Kidney epithelial cell (primary cell): ENCODE results near the gene APOL4. TPM values are rescaled to one million over a fixed set of nuclear protein-coding genes. Genes with fewer than 3 reads are reported as not detected.

ENCODE experiments used
- DNase-seq: peaks from one replicate; pipeline ENCODE4 v3.0.0-alpha.2; 2010; ENCODE audit warnings: low read depth
- H3K27me3 ChIP-seq: 2 replicates; pipeline ENCODE4 v1.6.0; 2011; ENCODE audit warnings: low read length; ENCODE audit not compliant: control insufficient read depth, insufficient read depth
- H3K36me3 ChIP-seq: 2 replicates; pipeline ENCODE4 v1.5.1; 2011; ENCODE audit warnings: low read length; ENCODE audit not compliant: control insufficient read depth, insufficient read depth
- H3K4me3 ChIP-seq: 2 replicates; pipeline ENCODE4 v1.5.1; 2011; ENCODE audit warnings: low read depth, mild to moderate bottlenecking, control low read depth, low read length
- CTCF ChIP-seq: IDR thresholded peaks from 2 replicates; pipeline ENCODE4 v1.5.1; 2011; ENCODE audit warnings: mild to moderate bottlenecking, moderate library complexity, low read length, control low read depth, inconsistent platforms; ENCODE audit not compliant: insufficient read depth, poor library complexity, severe bottlenecking
- total RNA-seq: library from RNA; depleted of rRNA; stranded (reverse); fragments of >200 nt; gene quantifications from 2 replicates; pipeline ENCODE4 v1.2.3, GENCODE V29; 2015

APOL4 gene
- total RNA-seq, 1 donor from 2014 or later: not detected

- no peaks in the 10 kb centered on the region for H3K27me3 ChIP-seq
- no peak for DNase-seq
- TF ChIP-seq CTCF: no peak
Measured at GRCh38 chr22:36227396-36227795, 25.8 kb upstream of the APOL4 start.

DNA sequence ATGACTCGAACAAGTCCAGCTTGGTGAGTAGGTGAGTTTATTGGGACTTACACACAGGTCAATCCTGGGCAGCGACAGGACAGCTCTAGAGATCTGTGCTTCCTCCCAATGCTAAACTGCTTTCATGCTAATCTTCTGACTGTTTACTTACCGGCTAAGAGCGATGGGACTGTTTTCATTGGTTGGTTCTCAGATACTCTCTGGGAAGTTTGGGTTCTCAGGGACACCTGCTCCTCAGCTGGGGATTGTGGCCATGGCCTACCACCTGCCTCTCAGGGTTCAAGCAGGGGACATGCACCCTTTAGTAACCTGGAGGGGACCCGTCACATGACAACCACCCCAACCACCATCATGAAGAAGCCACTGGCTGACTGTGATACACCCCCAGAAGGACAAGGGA, 24.6 kb upstream of the APOL4 start:
- DNase-seq: no peak
- no peak for TF ChIP-seq CTCF

More at GRCh38 chr22:36227396-36227795, 25.8 kb upstream of the APOL4 start:
- no peaks in the 10 kb centered on the region for H3K36me3 ChIP-seq
- H3K4me3 ChIP-seq: no peak overlapping the region

GRCh38 chr22:36225333-36225922, 23.8 kb upstream of the APOL4 start:
- DNase-seq: no peak
- H3K4me3 ChIP-seq: no peak overlapping the region
- H3K27me3 ChIP-seq: peaks cover 2% of the 10 kb centered on the region
- no peak for TF ChIP-seq CTCF
- H3K36me3 ChIP-seq: no peaks in the 10 kb centered on the region

More for the DNA sequence above, 24.6 kb upstream of the APOL4 start:
- Histone ChIP-seq H3K4me3 (no peak overlapping the region), H3K36me3 (no peaks in the 10 kb centered on the region), H3K27me3 (no peaks in the 10 kb centered on the region)

GRCh38 chr22:36224245-36224644, 22.6 kb upstream of the APOL4 start:
- no peak for DNase-seq
- H3K4me3 ChIP-seq: no peak overlapping the region
- no peak for TF ChIP-seq CTCF
- H3K27me3 ChIP-seq: peaks cover 5% of the 10 kb centered on the region
- no peaks in the 10 kb centered on the region for H3K36me3 ChIP-seq

- Histone ChIP-seq H3K36me3 (no peaks in the 10 kb centered on the region), H3K4me3 (no peak overlapping the region), H3K27me3 (peaks cover 5% of the 10 kb centered on the region)
- no peak for TF ChIP-seq CTCF
- DNase-seq: no peak
Measured at GRCh38 chr22:36223504-36223903, 21.9 kb upstream of the APOL4 start.

GRCh38 chr22:36222887-36223450, 21.4 kb upstream of the APOL4 start:
- TF ChIP-seq CTCF: no peak
- no peak for DNase-seq
- Histone ChIP-seq H3K27me3 (peaks cover 5% of the 10 kb centered on the region), H3K4me3 (no peak overlapping the region), H3K36me3 (no peaks in the 10 kb centered on the region)
